ENCODE results near the gene ANKRD33B.

- TF ChIP-seq CHD1 (IDR thresholded peaks at IDR 0.05; ENCODE audit: low read depth, low read length) (no peak), TAF1 (IDR thresholded peaks at IDR 0.05; ENCODE audit: low read depth, low read length) (no peak), MAX (IDR thresholded peaks at IDR 0.05) (no peak), CTCF (IDR thresholded peaks at IDR 0.05; ENCODE audit: control extremely low read depth in 1 of 3, insufficient read depth in 1 of 3, low read depth in 1 of 3, low read length in 3 of 3) (no peak), SIRT6 (IDR thresholded peaks at IDR 0.05; ENCODE audit: low read length) (no peak)
These were observed 85.2 kb downstream of the ANKRD33B start for GRCh38 chr5:10648806-10649665.
